Measurements from ENCODE around the gene FOXN3. TPM values are rescaled to one million over a fixed set of nuclear protein-coding genes. Genes with fewer than 3 reads are reported as not detected.
A peak's percentile ranks its signal among the peaks of the same experiment; 100 is the strongest.

The FOXN3 gene
- total RNA-seq, 2 donors from 2014 or later, result 46.8 to 72.6 TPM

DNA sequence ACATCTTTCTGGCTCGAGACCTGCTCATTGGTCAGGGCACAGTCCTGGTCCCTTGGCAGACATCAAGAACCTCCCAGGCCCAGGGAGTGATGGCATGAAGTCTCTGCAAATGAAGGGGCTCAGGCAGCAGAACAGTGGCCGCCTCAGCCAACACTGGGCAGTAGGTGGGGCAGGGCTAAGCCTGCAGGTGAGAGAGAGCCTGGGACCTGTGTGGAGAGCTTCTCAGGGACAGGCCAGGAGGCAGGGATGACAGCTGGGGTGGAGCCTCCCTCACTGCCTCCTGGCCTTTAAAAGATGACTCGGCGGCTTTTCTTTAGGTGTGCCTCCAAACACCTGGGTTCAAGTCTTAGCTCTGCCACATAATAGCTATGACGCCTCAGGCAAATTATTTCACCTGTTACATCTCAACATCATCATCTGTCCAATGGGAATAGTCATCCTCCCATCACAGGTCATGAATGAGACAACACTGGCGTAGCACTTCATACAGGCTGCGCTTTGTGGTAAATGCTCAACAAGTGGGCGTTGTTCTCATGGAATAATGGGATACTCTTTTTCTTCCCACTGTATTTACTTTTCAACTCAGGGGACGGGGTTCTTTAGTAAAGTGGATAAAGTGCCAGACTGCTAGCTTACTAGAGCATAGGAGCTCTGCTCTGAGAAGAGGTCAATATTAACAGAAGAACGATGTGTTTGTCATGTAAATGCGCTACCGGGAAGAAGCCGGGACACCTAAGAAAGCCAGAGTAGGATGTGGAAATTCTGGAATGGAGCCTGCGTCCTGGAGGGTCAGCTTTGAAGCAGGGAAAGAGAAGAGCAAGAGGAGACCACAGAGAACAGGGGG lies 277.4 kb downstream of the FOXN3 start:
- DNase-seq, result no peak
- intact Hi-C loops (cut with DNase I), result no loop called here
- no peak overlapping the region for H3K4me3 ChIP-seq

GRCh38 chr14:89138846-89139245 lies 278.2 kb downstream of the FOXN3 start:
- Histone ChIP-seq H3K36me3 (no peaks in the 10 kb centered on the region), H3K27ac (no peak overlapping the region), H3K4me1 (no peaks in the 10 kb centered on the region), H3K4me3 (no peak overlapping the region), H3K9me3 (no peaks in the 10 kb centered on the region), H3K9ac (ENCODE audit: low read depth in 2 of 2, low read length in 2 of 2) (no peak overlapping the region), H3K27me3 (no peaks in the 10 kb centered on the region)
- no peak for DNase-seq
- TF ChIP-seq, protein P1, sequence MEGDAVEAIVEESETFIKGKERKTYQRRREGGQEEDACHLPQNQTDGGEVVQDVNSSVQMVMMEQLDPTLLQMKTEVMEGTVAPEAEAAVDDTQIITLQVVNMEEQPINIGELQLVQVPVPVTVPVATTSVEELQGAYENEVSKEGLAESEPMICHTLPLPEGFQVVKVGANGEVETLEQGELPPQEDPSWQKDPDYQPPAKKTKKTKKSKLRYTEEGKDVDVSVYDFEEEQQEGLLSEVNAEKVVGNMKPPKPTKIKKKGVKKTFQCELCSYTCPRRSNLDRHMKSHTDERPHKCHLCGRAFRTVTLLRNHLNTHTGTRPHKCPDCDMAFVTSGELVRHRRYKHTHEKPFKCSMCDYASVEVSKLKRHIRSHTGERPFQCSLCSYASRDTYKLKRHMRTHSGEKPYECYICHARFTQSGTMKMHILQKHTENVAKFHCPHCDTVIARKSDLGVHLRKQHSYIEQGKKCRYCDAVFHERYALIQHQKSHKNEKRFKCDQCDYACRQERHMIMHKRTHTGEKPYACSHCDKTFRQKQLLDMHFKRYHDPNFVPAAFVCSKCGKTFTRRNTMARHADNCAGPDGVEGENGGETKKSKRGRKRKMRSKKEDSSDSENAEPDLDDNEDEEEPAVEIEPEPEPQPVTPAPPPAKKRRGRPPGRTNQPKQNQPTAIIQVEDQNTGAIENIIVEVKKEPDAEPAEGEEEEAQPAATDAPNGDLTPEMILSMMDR (IDR thresholded peaks at IDR 0.05), result no peak
- intact Hi-C loops (cut with DNase I), result no loop called here

More for the DNA sequence above, 277.4 kb downstream of the FOXN3 start:
- H3K27ac ChIP-seq, result no peak overlapping the region
- no peak overlapping the region for H3K9ac ChIP-seq (ENCODE audit: low read depth in 2 of 2, low read length in 2 of 2)
- H3K9me3 ChIP-seq, result no peaks in the 10 kb centered on the region
- no peaks in the 10 kb centered on the region for H3K27me3 ChIP-seq
- TF ChIP-seq, protein P1 (IDR thresholded peaks at IDR 0.05), result no peak
- no peaks in the 10 kb centered on the region for H3K4me1 ChIP-seq
- H3K36me3 ChIP-seq, result no peaks in the 10 kb centered on the region

GRCh38 chr14:89137526-89138163 lies 279.4 kb downstream of the FOXN3 start:
- Histone ChIP-seq H3K4me3 (no peak overlapping the region), H3K9me3 (no peaks in the 10 kb centered on the region), H3K4me1 (no peaks in the 10 kb centered on the region), H3K9ac (ENCODE audit: low read depth in 2 of 2, low read length in 2 of 2) (no peak overlapping the region), H3K27me3 (no peaks in the 10 kb centered on the region), H3K36me3 (no peaks in the 10 kb centered on the region), H3K27ac (no peak overlapping the region)
- DNase-seq, result peak; percentile 31
- intact Hi-C loops (cut with DNase I), result no loop called here
- TF ChIP-seq, protein P1 (IDR thresholded peaks at IDR 0.05), result no peak

GRCh38 chr14:89136587-89136986 lies 280.4 kb downstream of the FOXN3 start:
- H3K4me1 ChIP-seq, result no peaks in the 10 kb centered on the region
- no peak overlapping the region for H3K27ac ChIP-seq
- no peaks in the 10 kb centered on the region for H3K9me3 ChIP-seq
- intact Hi-C loops (cut with DNase I), result no loop called here
- no peak overlapping the region for H3K9ac ChIP-seq (ENCODE audit: low read depth in 2 of 2, low read length in 2 of 2)
- TF ChIP-seq, protein P1 (IDR thresholded peaks at IDR 0.05), result no peak
- H3K27me3 ChIP-seq, result no peaks in the 10 kb centered on the region
- no peak overlapping the region for H3K4me3 ChIP-seq
- no peaks in the 10 kb centered on the region for H3K36me3 ChIP-seq
- DNase-seq, result no peak

GRCh38 chr14:89134640-89135039 lies 282.4 kb downstream of the FOXN3 start:
- H3K4me3 ChIP-seq, result no peak overlapping the region
- H3K9me3 ChIP-seq, result no peaks in the 10 kb centered on the region
- H3K4me1 ChIP-seq, result no peaks in the 10 kb centered on the region
- TF ChIP-seq, protein P1 (IDR thresholded peaks at IDR 0.05), result no peak
- no peaks in the 10 kb centered on the region for H3K27me3 ChIP-seq
- no peak overlapping the region for H3K27ac ChIP-seq
- no peak for DNase-seq
- no peaks in the 10 kb centered on the region for H3K36me3 ChIP-seq
- intact Hi-C loops (cut with DNase I), result no loop called here
- no peak overlapping the region for H3K9ac ChIP-seq (ENCODE audit: low read depth in 2 of 2, low read length in 2 of 2)

All from colonic mucosa (tissue), 4 donors.